ENCODE measurements around the gene EYS.

Gene EYS

DNA sequence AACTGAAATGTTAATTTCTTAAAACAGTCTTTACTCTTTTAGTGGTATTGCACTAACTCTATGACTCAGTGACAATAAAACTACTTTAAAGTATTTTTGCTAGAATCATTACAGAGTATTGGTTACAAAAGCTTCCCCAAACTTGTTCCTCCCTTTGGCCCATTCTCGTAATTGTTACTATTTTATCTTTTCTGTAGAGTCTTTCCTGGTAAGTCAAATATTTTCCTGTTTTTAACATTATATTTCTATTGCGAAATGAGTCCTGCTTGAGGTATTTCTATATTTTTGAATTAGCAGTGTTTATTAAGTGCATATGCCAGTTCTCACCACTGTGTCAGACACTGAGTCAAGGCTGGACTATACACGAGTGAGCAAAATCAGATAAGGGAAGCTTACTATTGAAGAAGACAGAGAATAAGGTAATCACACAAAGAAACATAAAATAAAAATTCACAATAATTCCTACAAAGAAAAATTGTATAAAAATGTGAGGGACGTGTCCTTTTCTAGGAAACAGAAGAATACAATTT, 970.5 kb downstream of the EYS start:
- no peak for DNase-seq (ENCODE audit: low read depth in 2 of 2, low spot score in 1 of 2)

DNA sequence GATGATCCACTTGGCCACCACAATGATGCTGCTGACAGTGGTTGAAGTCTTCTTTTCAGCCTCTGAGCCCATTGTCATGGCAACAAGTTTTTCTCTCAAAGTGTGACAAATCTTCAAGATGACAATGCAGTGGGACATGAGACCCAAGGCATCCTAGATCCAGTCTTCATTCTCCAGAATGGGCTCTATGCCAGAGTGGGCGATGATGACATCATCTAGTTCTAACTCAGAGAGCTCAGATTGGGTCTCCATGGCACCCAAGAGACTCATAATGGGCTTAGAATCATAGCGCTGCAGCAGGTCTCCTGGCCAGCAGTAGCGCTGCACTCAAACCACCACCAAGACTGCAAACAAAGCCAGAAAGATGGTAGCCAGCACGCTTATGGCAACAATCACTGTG, 973.6 kb downstream of the EYS start:
- no peak for DNase-seq (ENCODE audit: low read depth in 2 of 2, low spot score in 1 of 2)

GRCh38 chr6:64732888-64733287, 974.1 kb downstream of the EYS start:
- no peak for DNase-seq (ENCODE audit: low read depth in 2 of 2, low spot score in 1 of 2)

DNA sequence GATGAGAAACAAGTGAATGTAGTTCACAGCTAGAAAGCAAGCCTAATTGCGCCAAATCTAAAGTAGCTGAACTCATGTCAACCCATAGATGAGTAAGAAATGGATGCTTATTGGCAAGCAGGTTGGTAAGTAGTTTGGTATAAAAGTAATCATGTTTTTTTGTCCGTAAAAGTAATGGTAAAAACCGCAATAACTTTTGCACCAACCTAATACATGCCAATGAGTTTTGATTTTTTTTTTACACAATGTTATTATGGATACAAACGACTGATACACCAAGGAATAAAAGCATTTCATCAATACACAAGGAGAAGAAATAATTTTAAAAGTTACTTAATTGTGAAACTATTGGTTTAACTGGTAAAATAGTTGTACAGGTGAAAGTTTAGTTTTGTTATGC, 977.5 kb downstream of the EYS start:
- no peak for DNase-seq (ENCODE audit: low read depth in 2 of 2, low spot score in 1 of 2)

- DNase-seq (ENCODE audit: low read depth in 2 of 2, low spot score in 1 of 2), result no peak
These were observed 980.0 kb downstream of the EYS start for GRCh38 chr6:64727075-64727474.

GRCh38 chr6:64724091-64724490, 982.9 kb downstream of the EYS start:
- DNase-seq (ENCODE audit: low read depth in 2 of 2, low spot score in 1 of 2), result no peak

GRCh38 chr6:64723327-64724058, 983.5 kb downstream of the EYS start:
- no peak for DNase-seq (ENCODE audit: low read depth in 2 of 2, low spot score in 1 of 2)

DNA sequence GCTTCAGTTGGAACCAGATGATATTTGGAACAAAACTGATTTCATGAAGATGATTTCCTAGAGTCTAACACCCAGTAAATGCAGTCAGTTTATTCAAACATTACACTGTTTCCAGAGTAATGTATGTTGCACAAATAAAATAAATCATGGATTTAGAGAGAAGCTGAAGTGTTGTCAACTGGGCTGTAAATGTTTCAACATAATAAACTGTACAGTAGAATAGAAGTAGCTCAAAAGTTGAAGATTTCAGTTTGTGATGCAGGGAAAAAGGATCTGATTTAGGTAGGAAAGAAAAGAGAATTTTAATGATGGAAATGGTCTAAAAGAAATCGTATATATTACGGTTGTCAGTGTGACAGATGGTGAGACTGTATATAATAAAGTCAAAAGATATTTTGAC, 985.2 kb downstream of the EYS start:
- no peak for DNase-seq (ENCODE audit: low read depth in 2 of 2, low spot score in 1 of 2)

DNA sequence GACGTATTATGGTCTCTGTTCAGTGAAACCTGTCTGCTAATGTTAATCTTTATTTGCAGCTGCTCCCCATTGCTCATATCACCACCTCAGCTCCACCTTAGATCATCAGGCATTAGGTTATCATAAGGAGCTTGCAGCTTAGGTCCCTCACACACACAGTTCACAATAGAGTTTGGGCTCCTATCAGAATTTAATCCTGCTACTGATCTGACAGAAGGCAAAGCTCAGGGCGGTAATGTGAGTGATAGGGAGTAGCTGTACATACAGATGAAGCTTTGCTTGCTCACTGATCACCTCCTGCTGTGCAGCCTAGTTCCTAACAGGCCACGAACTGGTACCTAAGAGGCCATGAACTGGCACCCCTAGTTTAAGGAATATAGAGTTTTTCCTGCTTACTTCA, 989.7 kb downstream of the EYS start:
- DNase-seq (ENCODE audit: low read depth in 2 of 2, low spot score in 1 of 2), result no peak

- DNase-seq (ENCODE audit: low read depth in 2 of 2, low spot score in 1 of 2), result no peak
These were observed 991.4 kb downstream of the EYS start for GRCh38 chr6:64715624-64716023.

DNA sequence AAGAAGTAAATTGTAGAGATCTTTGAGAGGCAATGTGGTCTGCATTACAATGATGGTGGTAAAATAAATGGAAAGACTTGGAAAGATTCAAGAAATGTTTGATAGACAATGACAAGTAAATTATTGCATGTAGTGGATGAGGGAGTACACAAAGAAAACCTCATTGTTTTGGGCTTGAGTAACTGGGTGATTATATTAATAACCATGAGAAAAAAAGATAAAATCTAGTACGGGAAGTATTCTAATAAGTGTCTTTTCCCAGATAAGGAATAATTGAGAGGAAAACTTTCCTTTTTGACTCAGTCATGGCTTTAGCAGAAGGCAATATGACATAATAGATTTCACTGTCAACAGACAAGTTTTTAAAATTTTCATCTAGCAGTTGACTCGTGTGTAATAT, 993.0 kb downstream of the EYS start:
- no peak for DNase-seq (ENCODE audit: low read depth in 2 of 2, low spot score in 1 of 2)

GRCh38 chr6:64713175-64713574, 993.9 kb downstream of the EYS start:
- DNase-seq (ENCODE audit: low read depth in 2 of 2, low spot score in 1 of 2), result no peak

DNA sequence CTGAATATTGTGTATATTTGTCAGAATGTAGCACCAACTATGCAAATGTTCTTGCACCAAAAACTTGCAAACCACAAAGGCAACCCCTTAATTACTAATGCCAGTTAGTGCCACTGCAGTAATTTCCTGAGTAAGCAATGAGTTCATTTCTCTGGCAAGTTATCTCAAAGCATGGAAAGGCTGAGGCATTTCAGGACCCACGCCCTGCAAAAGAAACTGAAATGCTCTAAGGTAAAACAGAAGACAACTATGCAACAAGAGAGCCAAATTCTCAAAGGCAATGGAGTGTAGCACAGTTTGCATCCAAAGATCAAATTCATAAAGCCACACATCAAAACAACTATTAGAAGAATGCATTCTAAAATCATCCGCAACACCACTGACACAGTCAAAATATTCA, 994.4 kb downstream of the EYS start:
- DNase-seq (ENCODE audit: low read depth in 2 of 2, low spot score in 1 of 2), result no peak

- DNase-seq (ENCODE audit: low read depth in 2 of 2, low spot score in 1 of 2), result no peak
These were observed 1003.1 kb downstream of the EYS start for GRCh38 chr6:64703922-64704321.

DNA sequence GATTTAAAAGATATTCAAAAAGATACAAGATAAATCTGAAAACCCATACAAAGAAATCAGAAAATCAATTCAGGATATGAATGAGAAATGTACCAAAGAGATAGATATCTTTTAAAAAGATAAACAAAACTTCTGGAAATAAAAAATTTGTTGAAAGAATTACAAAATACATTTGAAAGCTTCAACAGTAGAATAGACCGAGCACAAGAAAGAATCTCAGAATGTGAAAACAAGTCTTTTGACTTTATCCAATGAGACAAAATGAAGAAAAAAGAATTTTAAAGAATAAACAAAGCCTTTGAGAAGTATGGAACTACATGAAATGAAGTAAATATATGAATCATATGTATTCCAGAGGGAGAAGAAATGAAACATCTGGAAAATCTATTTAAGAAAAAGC, 1011.0 kb downstream of the EYS start:
- DNase-seq (ENCODE audit: low read depth in 2 of 2, low spot score in 1 of 2), result no peak

DNA sequence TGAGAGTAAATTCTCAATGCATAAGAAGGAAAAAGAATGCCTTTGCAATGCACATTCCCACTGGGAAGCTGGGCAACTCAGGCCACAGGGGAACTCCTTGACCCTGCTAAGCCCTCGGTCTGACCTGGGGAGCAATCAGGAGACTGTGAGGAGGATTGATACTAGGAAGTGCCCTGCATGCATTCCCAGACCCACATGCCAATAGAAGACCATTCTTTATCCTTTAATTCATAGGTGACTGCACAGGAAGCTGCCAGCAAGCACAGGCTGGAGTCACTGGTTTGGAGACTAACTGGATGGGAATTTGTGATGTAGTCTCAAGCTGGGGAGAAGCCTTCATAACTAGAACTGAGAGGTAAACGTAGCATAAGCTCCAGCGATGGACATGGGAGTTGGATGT, 1012.7 kb downstream of the EYS start:
- no peak for DNase-seq (ENCODE audit: low read depth in 2 of 2, low spot score in 1 of 2)

DNA sequence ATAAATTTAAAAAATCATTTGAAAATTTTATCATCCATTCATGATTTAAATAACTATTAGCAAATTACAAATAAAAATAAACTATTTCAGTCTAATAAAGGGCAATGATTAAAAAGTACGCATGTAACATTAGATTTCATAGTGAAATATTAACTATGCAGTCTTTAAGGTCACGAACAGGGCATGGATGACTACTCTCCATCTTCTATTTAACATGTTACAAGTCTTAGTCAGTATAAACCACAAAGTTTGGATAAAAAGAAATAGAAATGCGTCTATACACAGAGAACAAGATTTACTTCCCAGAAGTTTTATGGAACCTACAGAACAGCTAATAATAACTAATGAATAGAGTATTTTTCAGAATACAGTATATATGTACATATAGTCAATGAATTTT, 1016.0 kb downstream of the EYS start:
- DNase-seq (ENCODE audit: low read depth in 2 of 2, low spot score in 1 of 2), result no peak

GRCh38 chr6:64685401-64685800, 1021.6 kb downstream of the EYS start:
- DNase-seq (ENCODE audit: low read depth in 2 of 2, low spot score in 1 of 2), result no peak

- no peak for DNase-seq (ENCODE audit: low read depth in 2 of 2, low spot score in 1 of 2)
These were observed 1023.3 kb downstream of the EYS start for GRCh38 chr6:64683682-64684081.

- no peak for DNase-seq (ENCODE audit: low read depth in 2 of 2, low spot score in 1 of 2)
These were observed 1025.4 kb downstream of the EYS start for GRCh38 chr6:64681416-64682160.

DNA sequence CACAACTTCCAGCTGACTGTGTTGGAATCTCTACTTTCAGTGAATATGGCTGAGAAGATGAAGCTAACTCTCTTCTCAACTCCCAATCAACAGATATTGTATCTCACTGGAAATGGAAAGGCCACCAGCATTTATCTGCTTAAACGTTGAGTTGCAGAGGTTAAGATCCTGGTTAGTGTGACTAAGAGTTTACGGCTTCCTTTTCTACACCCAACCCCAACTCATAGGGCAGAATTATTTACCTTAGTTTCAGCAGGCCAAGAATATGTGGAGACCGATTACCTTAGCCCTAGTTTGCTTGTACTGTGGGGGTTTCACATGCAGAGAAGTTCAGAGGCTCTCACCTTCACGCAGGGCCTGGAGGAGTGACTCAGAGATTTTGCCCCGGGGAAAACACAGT, 1026.6 kb downstream of the EYS start:
- DNase-seq (ENCODE audit: low read depth in 2 of 2, low spot score in 1 of 2), result no peak

- no peak for DNase-seq (ENCODE audit: low read depth in 2 of 2, low spot score in 1 of 2)
These were observed 1027.6 kb downstream of the EYS start for GRCh38 chr6:64679416-64679815.

- no peak for DNase-seq (ENCODE audit: low read depth in 2 of 2, low spot score in 1 of 2)
These were observed 1034.4 kb downstream of the EYS start for GRCh38 chr6:64672651-64673050.

All from stimulated activated CD8-positive, alpha-beta memory T cell treated with anti-CD3 and anti-CD28 coated beads, Interleukin-4, amount 100 ng/mL, for 4 hours (primary cell).